ENCODE data around the gene TAC3. TPM values are rescaled to one million over a fixed set of nuclear protein-coding genes. Genes with fewer than 3 reads are reported as not detected.
"Not testable (repeated sequence)": the region's sequence is repeated elsewhere in the genome, so short reads cannot be mapped to it uniquely, and the experiment has no call there.

TAC3 gene
- polyA plus RNA-seq, 4 donors = 0.39 to 5.3 (median 3.0) TPM

GRCh38 chr12:57039016-57039798, 22.9 kb upstream of the TAC3 start:
- DNase-seq (ENCODE audit: low read depth in 4 of 4, low spot score in 3 of 4) = no peak

- DNase-seq (ENCODE audit: low read depth in 4 of 4, low spot score in 3 of 4) = no peak
Observed at GRCh38 chr12:57037264-57037663, 20.9 kb upstream of the TAC3 start.

GRCh38 chr12:57033431-57033830, 17.1 kb upstream of the TAC3 start:
- no peak for DNase-seq (ENCODE audit: low read depth in 4 of 4, low spot score in 3 of 4)

GRCh38 chr12:57031789-57032188, 15.5 kb upstream of the TAC3 start:
- DNase-seq (ENCODE audit: low read depth in 4 of 4, low spot score in 3 of 4) = no peak

GRCh38 chr12:57031138-57031725, 14.9 kb upstream of the TAC3 start:
- no peak for DNase-seq (ENCODE audit: low read depth in 4 of 4, low spot score in 3 of 4)

- no peak for DNase-seq (ENCODE audit: low read depth in 4 of 4, low spot score in 3 of 4)
Observed at GRCh38 chr12:57029457-57029856, 13.1 kb upstream of the TAC3 start.

GRCh38 chr12:57027805-57028153, 11.4 kb upstream of the TAC3 start:
- DNase-seq (ENCODE audit: low read depth in 4 of 4, low spot score in 3 of 4) = no peak

GRCh38 chr12:57027011-57027804, 10.9 kb upstream of the TAC3 start:
- DNase-seq (ENCODE audit: low read depth in 4 of 4, low spot score in 3 of 4) = no peak

- DNase-seq (ENCODE audit: low read depth in 4 of 4, low spot score in 3 of 4) = no peak
Observed at GRCh38 chr12:57025196-57025595, 8.9 kb upstream of the TAC3 start.

GRCh38 chr12:57022324-57022723, 6.0 kb upstream of the TAC3 start:
- not testable (repeated sequence) for DNase-seq (ENCODE audit: low read depth in 4 of 4, low spot score in 3 of 4)

- no peak for DNase-seq (ENCODE audit: low read depth in 4 of 4, low spot score in 3 of 4)
Observed at GRCh38 chr12:57019983-57020719, 3.8 kb upstream of the TAC3 start.

- no peak for DNase-seq (ENCODE audit: low read depth in 4 of 4, low spot score in 3 of 4)
Observed at GRCh38 chr12:57018906-57019305, 2.6 kb upstream of the TAC3 start.

GRCh38 chr12:57018353-57018752, 2.0 kb upstream of the TAC3 start:
- DNase-seq (ENCODE audit: low read depth in 4 of 4, low spot score in 3 of 4) = not testable (repeated sequence)

GRCh38 chr12:57012600-57013465, 3.5 kb downstream of the TAC3 start:
- DNase-seq (ENCODE audit: low read depth in 4 of 4, low spot score in 3 of 4) = no peak

- DNase-seq (ENCODE audit: low read depth in 4 of 4, low spot score in 3 of 4) = no peak
Observed at GRCh38 chr12:57011438-57012424, 4.6 kb downstream of the TAC3 start.

- DNase-seq (ENCODE audit: low read depth in 4 of 4, low spot score in 3 of 4) = no peak
Observed at GRCh38 chr12:57010627-57011247, 5.6 kb downstream of the TAC3 start.

- DNase-seq (ENCODE audit: low read depth in 4 of 4, low spot score in 3 of 4) = no peak
Observed at GRCh38 chr12:57009949-57010626, 6.2 kb downstream of the TAC3 start.

GRCh38 chr12:57008178-57008577, 8.2 kb downstream of the TAC3 start:
- peak in 2 of 4 donors; percentile 51 for DNase-seq (ENCODE audit: low read depth in 4 of 4, low spot score in 3 of 4)

Data from right renal pelvis (tissue), 4 donors.